ENCODE results near the gene PDGFRB. TPM values are rescaled to one million over a fixed set of nuclear protein-coding genes. Genes with fewer than 3 reads are reported as not detected.

Gene PDGFRB
- total RNA-seq, 1 experiment from 2014 or later, result 1.8 TPM

DNA sequence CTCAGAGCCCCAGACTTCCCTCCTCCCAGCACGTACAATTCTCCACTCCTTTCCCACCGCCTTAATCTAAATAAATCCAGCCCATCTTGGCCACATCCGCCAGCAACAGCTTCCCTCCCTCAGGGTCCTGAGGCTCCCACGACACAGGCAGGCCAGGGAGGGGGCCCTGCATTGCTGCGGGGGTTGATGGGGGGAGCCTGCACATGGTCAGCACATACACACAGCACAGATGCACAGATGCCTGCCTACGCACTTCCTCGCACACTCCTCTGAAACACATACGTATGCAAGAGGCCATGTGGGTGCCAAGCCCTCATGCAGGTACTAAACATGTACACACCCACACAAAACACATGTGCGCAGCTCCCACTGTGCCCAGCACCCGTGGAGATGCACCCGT, 14.8 kb downstream of the PDGFRB start:
- H3K27me3 ChIP-seq (ENCODE audit: control insufficient read depth, insufficient read depth, low read length), result no peaks in the 10 kb centered on the region
- H3K9me3 ChIP-seq (ENCODE audit: control insufficient read depth, insufficient read depth, low read depth, low read length), result no peaks in the 10 kb centered on the region
- in situ Hi-C loops (cut with HindIII; ENCODE audit: low pct_unique_long_range_greater_than_20kb, low sequenced_read_pairs) (no loop called here), intact Hi-C loops (cut with micrococcal nuclease; ENCODE audit: unreplicated experiment) (no loop called here)
- ATAC-seq (no peak), DNase-seq (ENCODE audit: low read depth, low spot score) (no peak)
- TF ChIP-seq, protein P1, sequence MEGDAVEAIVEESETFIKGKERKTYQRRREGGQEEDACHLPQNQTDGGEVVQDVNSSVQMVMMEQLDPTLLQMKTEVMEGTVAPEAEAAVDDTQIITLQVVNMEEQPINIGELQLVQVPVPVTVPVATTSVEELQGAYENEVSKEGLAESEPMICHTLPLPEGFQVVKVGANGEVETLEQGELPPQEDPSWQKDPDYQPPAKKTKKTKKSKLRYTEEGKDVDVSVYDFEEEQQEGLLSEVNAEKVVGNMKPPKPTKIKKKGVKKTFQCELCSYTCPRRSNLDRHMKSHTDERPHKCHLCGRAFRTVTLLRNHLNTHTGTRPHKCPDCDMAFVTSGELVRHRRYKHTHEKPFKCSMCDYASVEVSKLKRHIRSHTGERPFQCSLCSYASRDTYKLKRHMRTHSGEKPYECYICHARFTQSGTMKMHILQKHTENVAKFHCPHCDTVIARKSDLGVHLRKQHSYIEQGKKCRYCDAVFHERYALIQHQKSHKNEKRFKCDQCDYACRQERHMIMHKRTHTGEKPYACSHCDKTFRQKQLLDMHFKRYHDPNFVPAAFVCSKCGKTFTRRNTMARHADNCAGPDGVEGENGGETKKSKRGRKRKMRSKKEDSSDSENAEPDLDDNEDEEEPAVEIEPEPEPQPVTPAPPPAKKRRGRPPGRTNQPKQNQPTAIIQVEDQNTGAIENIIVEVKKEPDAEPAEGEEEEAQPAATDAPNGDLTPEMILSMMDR (IDR thresholded peaks at IDR 0.05), result no peak
- TF ChIP-seq POLR2AphosphoS5 (IDR thresholded peaks at IDR 0.05; ENCODE audit: low read depth, low read length) (no peak), TCF7L2 (IDR thresholded peaks at IDR 0.05; ENCODE audit: low read depth, low read length) (no peak), SIN3A (IDR thresholded peaks at IDR 0.05; ENCODE audit: borderline replicate concordance, insufficient read depth, low read depth, low read length) (no peak)
- TF ChIP-seq, protein P2, sequence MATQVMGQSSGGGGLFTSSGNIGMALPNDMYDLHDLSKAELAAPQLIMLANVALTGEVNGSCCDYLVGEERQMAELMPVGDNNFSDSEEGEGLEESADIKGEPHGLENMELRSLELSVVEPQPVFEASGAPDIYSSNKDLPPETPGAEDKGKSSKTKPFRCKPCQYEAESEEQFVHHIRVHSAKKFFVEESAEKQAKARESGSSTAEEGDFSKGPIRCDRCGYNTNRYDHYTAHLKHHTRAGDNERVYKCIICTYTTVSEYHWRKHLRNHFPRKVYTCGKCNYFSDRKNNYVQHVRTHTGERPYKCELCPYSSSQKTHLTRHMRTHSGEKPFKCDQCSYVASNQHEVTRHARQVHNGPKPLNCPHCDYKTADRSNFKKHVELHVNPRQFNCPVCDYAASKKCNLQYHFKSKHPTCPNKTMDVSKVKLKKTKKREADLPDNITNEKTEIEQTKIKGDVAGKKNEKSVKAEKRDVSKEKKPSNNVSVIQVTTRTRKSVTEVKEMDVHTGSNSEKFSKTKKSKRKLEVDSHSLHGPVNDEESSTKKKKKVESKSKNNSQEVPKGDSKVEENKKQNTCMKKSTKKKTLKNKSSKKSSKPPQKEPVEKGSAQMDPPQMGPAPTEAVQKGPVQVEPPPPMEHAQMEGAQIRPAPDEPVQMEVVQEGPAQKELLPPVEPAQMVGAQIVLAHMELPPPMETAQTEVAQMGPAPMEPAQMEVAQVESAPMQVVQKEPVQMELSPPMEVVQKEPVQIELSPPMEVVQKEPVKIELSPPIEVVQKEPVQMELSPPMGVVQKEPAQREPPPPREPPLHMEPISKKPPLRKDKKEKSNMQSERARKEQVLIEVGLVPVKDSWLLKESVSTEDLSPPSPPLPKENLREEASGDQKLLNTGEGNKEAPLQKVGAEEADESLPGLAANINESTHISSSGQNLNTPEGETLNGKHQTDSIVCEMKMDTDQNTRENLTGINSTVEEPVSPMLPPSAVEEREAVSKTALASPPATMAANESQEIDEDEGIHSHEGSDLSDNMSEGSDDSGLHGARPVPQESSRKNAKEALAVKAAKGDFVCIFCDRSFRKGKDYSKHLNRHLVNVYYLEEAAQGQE (IDR thresholded peaks at IDR 0.05; ENCODE audit: insufficient read depth in 1 of 2, low read depth in 2 of 2, low read length in 1 of 2), result no peak
- H3K27ac ChIP-seq (ENCODE audit: low read length), result no peak overlapping the region
- no peaks in the 10 kb centered on the region for H3K36me3 ChIP-seq (ENCODE audit: control insufficient read depth, insufficient read depth, low read length)
- no TSS peak for BruUV-seq (replicated peaks)
- H3K4me1 ChIP-seq (ENCODE audit: control insufficient read depth, insufficient read depth, low read length), result peaks cover 32% of the 10 kb centered on the region
- no peak overlapping the region for H3K4me3 ChIP-seq (ENCODE audit: low read depth in 2 of 2, low read length in 2 of 2)
- POLR2A ChIA-PET, result no interaction called here
- CTCF ChIA-PET, result no interaction called here

DNA sequence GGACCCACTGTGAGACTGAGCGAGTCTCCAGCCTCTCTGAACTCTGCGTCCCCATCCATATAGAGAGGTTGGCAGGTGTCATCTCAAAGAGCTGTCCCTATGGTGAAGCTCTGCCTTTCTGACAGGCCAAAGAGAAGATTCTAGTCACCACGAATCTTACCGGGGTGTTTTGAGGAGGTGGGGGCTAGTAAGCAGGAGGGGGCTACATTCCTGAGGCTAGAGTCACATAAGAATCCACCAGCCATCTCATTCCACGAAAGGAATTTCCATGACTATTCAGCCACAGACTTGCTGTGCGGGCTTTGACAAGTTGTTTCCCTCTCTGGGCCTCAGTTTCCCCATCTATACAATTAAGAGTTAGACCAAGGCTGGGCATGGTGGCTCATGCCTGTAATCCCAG, 16.3 kb downstream of the PDGFRB start:
- intact Hi-C loops (cut with micrococcal nuclease; ENCODE audit: unreplicated experiment) (no loop called here), in situ Hi-C loops (cut with HindIII; ENCODE audit: low pct_unique_long_range_greater_than_20kb, low sequenced_read_pairs) (no loop called here)
- ChIA-PET CTCF (no interaction called here), POLR2A (interaction anchor here (0.7 kb wide), 1 partner anchor 161 kb away, joined by 3 read pairs; no protein-coding TSS in a partner anchor)
- BruUV-seq (replicated peaks), result no TSS peak
- DNase-seq (ENCODE audit: low read depth, low spot score), result no peak
- no peak for ATAC-seq
- no peaks in the 10 kb centered on the region for H3K9me3 ChIP-seq (ENCODE audit: control insufficient read depth, insufficient read depth, low read depth, low read length)
- no peaks in the 10 kb centered on the region for H3K36me3 ChIP-seq (ENCODE audit: control insufficient read depth, insufficient read depth, low read length)
- TF ChIP-seq, protein P1 (IDR thresholded peaks at IDR 0.05), result no peak
- no peak for TF ChIP-seq POLR2AphosphoS5 (IDR thresholded peaks at IDR 0.05; ENCODE audit: low read depth, low read length)
- TF ChIP-seq SIN3A (IDR thresholded peaks at IDR 0.05; ENCODE audit: borderline replicate concordance, insufficient read depth, low read depth, low read length), result no peak
- TF ChIP-seq TCF7L2 (IDR thresholded peaks at IDR 0.05; ENCODE audit: low read depth, low read length), result no peak
- TF ChIP-seq, protein P2 (IDR thresholded peaks at IDR 0.05; ENCODE audit: insufficient read depth in 1 of 2, low read depth in 2 of 2, low read length in 1 of 2), result no peak
- peaks cover 32% of the 10 kb centered on the region for H3K4me1 ChIP-seq (ENCODE audit: control insufficient read depth, insufficient read depth, low read length)
- H3K27me3 ChIP-seq (ENCODE audit: control insufficient read depth, insufficient read depth, low read length), result no peaks in the 10 kb centered on the region
- H3K4me3 ChIP-seq (ENCODE audit: low read depth in 2 of 2, low read length in 2 of 2), result no peak overlapping the region
- no peak overlapping the region for H3K27ac ChIP-seq (ENCODE audit: low read length)
